Activated CD8-positive, alpha-beta memory T cell treated with anti-CD3 and anti-CD28 coated beads, Interleukin-2, amount 50 U/mL, for 1 hour (primary cell): ENCODE measurements around the gene C19orf47.
"Not testable (repeated sequence)": the region's sequence is repeated elsewhere in the genome, so short reads cannot be mapped to it uniquely, and the experiment has no call there.

Experiments
- DNase-seq: peaks from one replicate; pipeline ENCODE4 v3.0.0-alpha.2; 2020; ENCODE audit errors: extremely low read depth

Gene C19orf47

GRCh38 chr19:40348961-40349507, 837 bp upstream of the C19orf47 start:
- DNase-seq: no peak

- no peak for DNase-seq
Measured at GRCh38 chr19:40344422-40344821, 3.8 kb downstream of the C19orf47 start.

GRCh38 chr19:40342644-40343311, 5.4 kb downstream of the C19orf47 start:
- DNase-seq: no peak

- no peak for DNase-seq
Measured at GRCh38 chr19:40341601-40342482, 6.4 kb downstream of the C19orf47 start.

GRCh38 chr19:40339018-40339728, 9.0 kb downstream of the C19orf47 start:
- DNase-seq: no peak

- no peak for DNase-seq
Measured at GRCh38 chr19:40337594-40337993, 10.6 kb downstream of the C19orf47 start.

- no peak for DNase-seq
Measured at GRCh38 chr19:40337107-40337506, 11.1 kb downstream of the C19orf47 start.

GRCh38 chr19:40336601-40336900, 11.6 kb downstream of the C19orf47 start:
- DNase-seq: no peak

- no peak for DNase-seq
Measured at GRCh38 chr19:40335855-40336600, 12.2 kb downstream of the C19orf47 start.

- DNase-seq: no peak
Measured at GRCh38 chr19:40335101-40335500, 13.1 kb downstream of the C19orf47 start.

GRCh38 chr19:40333083-40333482, 15.1 kb downstream of the C19orf47 start:
- DNase-seq: not testable (repeated sequence)

GRCh38 chr19:40332669-40333068, 15.5 kb downstream of the C19orf47 start:
- no peak for DNase-seq

- DNase-seq: no peak
Measured at GRCh38 chr19:40331052-40331451, 17.1 kb downstream of the C19orf47 start.

- no peak for DNase-seq
Measured at GRCh38 chr19:40326201-40326600, 22.0 kb downstream of the C19orf47 start.

GRCh38 chr19:40323705-40324104, 24.5 kb downstream of the C19orf47 start:
- no peak for DNase-seq

GRCh38 chr19:40322951-40323615, 25.1 kb downstream of the C19orf47 start:
- DNase-seq: no peak

- no peak for DNase-seq
Measured at GRCh38 chr19:40322271-40322610, 26.0 kb downstream of the C19orf47 start.

- DNase-seq: no peak
Measured at GRCh38 chr19:40321566-40322270, 26.5 kb downstream of the C19orf47 start.

GRCh38 chr19:40321076-40321475, 27.1 kb downstream of the C19orf47 start:
- no peak for DNase-seq

- no peak for DNase-seq
Measured at GRCh38 chr19:40320558-40320935, 27.6 kb downstream of the C19orf47 start.

- no peak for DNase-seq
Measured at GRCh38 chr19:40317338-40317737, 30.9 kb downstream of the C19orf47 start.
